H1 (cell line): ENCODE results near the gene DAB2IP. TPM values are rescaled to one million over a fixed set of nuclear protein-coding genes. Genes with fewer than 3 reads are reported as not detected.

Experiments
- CTCF ChIA-PET: fragments of 300-600 bp; sonication (Branson Sonifier 250); formaldehyde crosslinking; loops from one replicate; lab custom pipeline; 2021; ENCODE audit not compliant: partially characterized antibody; lab: Charles Lee
- POLR2A ChIA-PET: fragments of 300-600 bp; sonication (Branson Sonifier 250); formaldehyde crosslinking; loops from one replicate; lab custom pipeline; 2021; ENCODE audit warnings: inconsistent platforms; ENCODE audit not compliant: partially characterized antibody; lab: Charles Lee
- DNase-seq, 2 experiments: peaks; one replicate each; pipeline versions ENCODE4 v3.0.0 to v3.0.0-alpha.2; 2010 to 2022; ENCODE audit warnings: low spot score in 2 of 2, low read depth in 1 of 2, mixed read lengths in 1 of 2
- FAIRE-seq: peaks from 2 replicates; lab custom pipeline; 2011; peaks lifted over from hg19 to GRCh38; lab: Jason Lieb, UNC
- H2AFZ ChIP-seq: 2 replicates; pipeline ENCODE4 v1.8.1; 2012; ENCODE audit warnings: low read length, inconsistent platforms
- H2AK5ac ChIP-seq: 2 replicates; pipeline ENCODE4 v1.6.1; 2013; ENCODE audit warnings: low read depth, low read length
- H2BK120ac ChIP-seq: replicated peaks from 2 replicates; pipeline ENCODE3; 2013; ENCODE audit warnings: low read depth, low read length, inconsistent platforms
- H2BK12ac ChIP-seq: 2 replicates; pipeline ENCODE4 v1.6.1; 2013; ENCODE audit warnings: low read depth, low read length
- H2BK15ac ChIP-seq: 2 replicates; pipeline ENCODE4 v1.6.1; 2013; ENCODE audit warnings: low read length
- H2BK20ac ChIP-seq: 2 replicates; pipeline ENCODE4 v1.6.1; 2013; ENCODE audit warnings: low read length
- H2BK5ac ChIP-seq: 2 replicates; pipeline ENCODE4 v1.6.1; 2013; ENCODE audit warnings: low read depth, low read length
- H3K14ac ChIP-seq: 2 replicates; pipeline ENCODE4 v1.6.1; 2013; ENCODE audit warnings: inconsistent platforms; ENCODE audit not compliant: insufficient read length
- H3K18ac ChIP-seq: 2 replicates; pipeline ENCODE4 v1.6.1; 2013; ENCODE audit warnings: low read length; ENCODE audit errors: extremely low read depth
- H3K23ac ChIP-seq: 2 replicates; pipeline ENCODE4 v1.6.1; 2013; ENCODE audit warnings: inconsistent platforms; ENCODE audit not compliant: insufficient read length
- H3K23me2 ChIP-seq: 2 replicates; pipeline ENCODE4 v1.6.1; 2013; ENCODE audit warnings: low read depth, low read length
- H3K27ac ChIP-seq: 2 replicates; pipeline ENCODE4 v1.6.1; 2011; ENCODE audit warnings: low read depth, low read length, inconsistent platforms
- H3K27me3 ChIP-seq, 4 experiments: replicated peaks in 1 of 4; 1 replicate in 1 of 4; 2 replicates in 3 of 4; pipeline versions ENCODE4 v1.6.1 to v1.8.1; 2011 to 2013; ENCODE audit warnings: low read length in 3 of 4, mild to moderate bottlenecking in 3 of 4, inconsistent platforms in 2 of 4, mixed read lengths in 2 of 4, moderate library complexity in 1 of 4; ENCODE audit not compliant: control insufficient read depth in 3 of 4, insufficient read depth in 3 of 4; ENCODE audit errors: extremely low read depth in 1 of 4
- H3K36me3 ChIP-seq, 4 experiments: 2 replicates each; pipeline versions ENCODE4 v1.6.1 to v1.8.1; 2011 to 2013; ENCODE audit warnings: mild to moderate bottlenecking in 4 of 4, low read length in 3 of 4, moderate library complexity in 2 of 4, control low read depth in 1 of 4, inconsistent platforms in 1 of 4; ENCODE audit not compliant: insufficient read depth in 4 of 4, control insufficient read depth in 2 of 4
- H3K4ac ChIP-seq: replicated peaks from 2 replicates; pipeline ENCODE3; 2013; ENCODE audit warnings: low read length, low read depth, mixed read lengths, inconsistent platforms; ENCODE audit not compliant: insufficient read length
- H3K4me1 ChIP-seq, 4 experiments: replicated peaks in 1 of 4; 1 replicate in 1 of 4; 2 replicates in 3 of 4; pipeline versions ENCODE4 v1.6.1 to v1.8.1; 2011 to 2013; ENCODE audit warnings: low read length in 3 of 4, inconsistent platforms in 2 of 4, mixed read lengths in 1 of 4; ENCODE audit not compliant: insufficient read depth in 4 of 4, control insufficient read depth in 3 of 4
- H3K4me2 ChIP-seq, 2 experiments: 2 replicates each; pipeline versions ENCODE4 v1.6.1 to v1.8.1; 2011 to 2013; ENCODE audit warnings: low read depth in 2 of 2, low read length in 2 of 2, control low read depth in 1 of 2, inconsistent platforms in 1 of 2, mild to moderate bottlenecking in 1 of 2; ENCODE audit not compliant: insufficient read depth in 1 of 2
- H3K4me3 ChIP-seq, 4 experiments: fragments of 200-600, 300-600 bp in 1 of 4; sonication (generic), shearing (Covaris generic), sonication (Bioruptor Twin) in 1 of 4; 2 replicates each; pipeline versions ENCODE4 v1.5.1 to v1.8.1; 2011 to 2016; ENCODE audit warnings: low read length in 4 of 4, low read depth in 3 of 4, control low read depth in 2 of 4, inconsistent platforms in 2 of 4, mild to moderate bottlenecking in 2 of 4, mixed read lengths in 1 of 4, moderate library complexity in 1 of 4; ENCODE audit not compliant: insufficient read depth in 2 of 4; ENCODE audit errors: extremely low read depth in 1 of 4
- H3K56ac ChIP-seq: replicated peaks from 2 replicates; pipeline ENCODE3; 2013; ENCODE audit warnings: low read depth, mild to moderate bottlenecking, mixed read lengths, low read length, inconsistent platforms; ENCODE audit not compliant: insufficient read length
- H3K79me1 ChIP-seq: 2 replicates; pipeline ENCODE4 v1.6.1; 2013; ENCODE audit warnings: low read depth, low read length, control low read depth
- H3K79me2 ChIP-seq, 2 experiments: 2 replicates each; pipeline versions ENCODE4 v1.6.1 to v1.8.1; 2012 to 2013; ENCODE audit warnings: low read length in 2 of 2, mild to moderate bottlenecking in 2 of 2, inconsistent platforms in 1 of 2; ENCODE audit not compliant: insufficient read depth in 2 of 2, control insufficient read depth in 1 of 2
- H3K9ac ChIP-seq, 4 experiments: replicated peaks in 1 of 4; 1 replicate in 1 of 4; 2 replicates in 3 of 4; pipeline versions ENCODE4 v1.6.1 to v1.8.1; 2011 to 2013; ENCODE audit warnings: low read depth in 3 of 4, low read length in 3 of 4, control low read depth in 2 of 4, mild to moderate bottlenecking in 2 of 4, moderate library complexity in 2 of 4, inconsistent platforms in 1 of 4; ENCODE audit errors: extremely low read depth in 1 of 4
- H3K9me3 ChIP-seq, 2 experiments: 2 replicates each; pipeline versions ENCODE4 v1.6.1 to v1.8.1; 2012 to 2013; ENCODE audit warnings: mild to moderate bottlenecking in 2 of 2, moderate library complexity in 2 of 2, control low read depth in 1 of 2, inconsistent platforms in 1 of 2, low read depth in 1 of 2, low read length in 1 of 2, mixed read lengths in 1 of 2; ENCODE audit not compliant: insufficient read depth in 2 of 2
- H4K20me1 ChIP-seq, 2 experiments: replicated peaks in 1 of 2; 2 replicates each; pipeline versions ENCODE3 to v1.8.1; 2011 to 2013; ENCODE audit warnings: inconsistent platforms in 2 of 2, low read length in 2 of 2, mild to moderate bottlenecking in 1 of 2; ENCODE audit not compliant: insufficient read depth in 2 of 2, control insufficient read depth in 1 of 2
- H4K5ac ChIP-seq: 2 replicates; pipeline ENCODE4 v1.6.1; 2013; ENCODE audit warnings: low read length, low read depth, mixed read lengths, inconsistent platforms; ENCODE audit not compliant: insufficient read length
- H4K8ac ChIP-seq: 2 replicates; pipeline ENCODE4 v1.8.0; 2013; ENCODE audit warnings: mild to moderate bottlenecking, moderate library complexity, low read length, inconsistent platforms; ENCODE audit not compliant: insufficient read depth; ENCODE audit errors: extremely low read depth
- H4K91ac ChIP-seq: replicated peaks from 2 replicates; pipeline ENCODE3; 2013; ENCODE audit warnings: low read length, mixed read lengths, inconsistent platforms; ENCODE audit not compliant: insufficient read length
- BCL11A ChIP-seq, 2 experiments: IDR thresholded peaks; one replicate each; pipeline ENCODE4 v1.6.1; 2011; ENCODE audit warnings: low read depth in 2 of 2, low read length in 2 of 2, mild to moderate bottlenecking in 2 of 2
- BRCA1 ChIP-seq: IDR thresholded peaks from 2 replicates; pipeline ENCODE4 v1.6.1; 2012; ENCODE audit warnings: low read depth, low read length, improper control_type of control experiment
- CEBPB ChIP-seq: IDR thresholded peaks from 2 replicates; pipeline ENCODE4 v1.6.1; 2012; ENCODE audit warnings: low read depth, low read length
- CREB1 ChIP-seq: IDR thresholded peaks from 2 replicates; pipeline ENCODE4 v1.6.1; 2012; ENCODE audit warnings: inconsistent platforms
- EGR1 ChIP-seq: IDR thresholded peaks from 2 replicates; pipeline ENCODE4 v1.6.1; 2011; ENCODE audit warnings: low read depth, low read length, borderline replicate concordance
- FOSL1 ChIP-seq: IDR thresholded peaks from 2 replicates; pipeline ENCODE4 v1.6.1; 2011; ENCODE audit warnings: mild to moderate bottlenecking, low read depth, low read length, moderate library complexity; ENCODE audit not compliant: insufficient read depth
- HDAC2 ChIP-seq, 2 experiments: fragments of 300-600 bp in 1 of 2; sonication (generic) in 1 of 2; IDR thresholded peaks; 2 replicates each; pipeline ENCODE4 v1.6.1; 2011 to 2012; ENCODE audit warnings: low read depth in 2 of 2, low read length in 2 of 2, mild to moderate bottlenecking in 2 of 2, moderate library complexity in 2 of 2, borderline replicate concordance in 1 of 2, inconsistent platforms in 1 of 2
- HDAC6 ChIP-seq: IDR thresholded peaks from one replicate; pipeline ENCODE4 v1.7.1; 2012; ENCODE audit warnings: low read depth, mild to moderate bottlenecking, inconsistent platforms, low read length, moderate library complexity
- JUN ChIP-seq: IDR thresholded peaks from 2 replicates; pipeline ENCODE4 v1.6.1; 2011; ENCODE audit warnings: low read depth, mild to moderate bottlenecking, improper control_type of control experiment, low read length
- MAFK ChIP-seq: IDR thresholded peaks from 2 replicates; pipeline ENCODE4 v1.6.1; 2012; ENCODE audit warnings: low read depth, mild to moderate bottlenecking, improper control_type of control experiment, low read length
- PHF8 ChIP-seq: fragments of 200-600 bp; sonication (generic); conservative IDR thresholded peaks from 2 replicates; pipeline ENCODE4 v1.7.1; 2012; ENCODE audit warnings: low read depth, mild to moderate bottlenecking, inconsistent platforms, low read length, moderate library complexity
- POLR2A ChIP-seq, 2 experiments: IDR thresholded peaks; 1 replicate in 1 of 2; 2 replicates in 1 of 2; pipeline ENCODE4 v1.6.1; 2011; ENCODE audit warnings: low read depth in 2 of 2, low read length in 2 of 2, mild to moderate bottlenecking in 2 of 2; ENCODE audit errors: control extremely low read depth in 1 of 2
- SIRT6 ChIP-seq: IDR thresholded peaks from one replicate; pipeline ENCODE4 v1.7.1; 2012; ENCODE audit warnings: low read length, inconsistent platforms
- YY1 ChIP-seq: IDR thresholded peaks from 2 replicates; pipeline ENCODE4 v1.6.1; 2011; ENCODE audit warnings: low read depth, mild to moderate bottlenecking, low read length
- WGBS, 2 experiments: shearing (Covaris generic) in 1 of 2; methylation state at CpG; one replicate each; pipeline versions ENCODE4 v1.1.6 to v1.1.7; 2013 to 2015; ENCODE audit warnings: low lambda C conversion rate in 2 of 2, mixed read lengths in 2 of 2, inconsistent platforms in 1 of 2, low coverage in 1 of 2, missing lambda C conversion rate in 1 of 2; ENCODE audit not compliant: insufficient replicate concordance in 2 of 2, insufficient coverage in 1 of 2, insufficient read length in 1 of 2; ENCODE audit errors: extremely low coverage in 1 of 2, missing lambda C conversion rate in 1 of 2; 5-methylcytosine and 5-hydroxymethylcytosine counted together
- polyA plus RNA-seq, 7 experiments: library from polyadenylated mRNA; depleted of rRNA in 3 of 7; stranded (reverse) in 5 of 7; unstranded in 2 of 7; fragments of >200 nt in 5 of 7; fragments of 200-250 nt in 2 of 7; gene quantifications; 1 replicate in 5 of 7; 2 replicates in 1 of 7; 4 replicates in 1 of 7; pipeline versions ENCODE4 v1.2.1 to v1.2.3, GENCODE V29; 2011 to 2013; ENCODE audit warnings: missing spikeins in 2 of 7, mixed read lengths in 2 of 7
- total RNA-seq: library from RNA; stranded (reverse); fragmentation: NEBNext Ultra II Directional; extraction: Animal tissue kit (Norgen Biotek cat#: 25700); gene quantifications from 2 replicates; pipeline ENCODE4 v1.2.1, GENCODE V29; 2021

DAB2IP gene
- total and polyA plus RNA-seq, 2 of the 8 experiments (the other 6 are each of a cell fraction or from before 2014, with no cell fraction given), result 19.7 to 39.5 TPM

GRCh38 chr9:121604242-121604641 lies 47.2 kb upstream of the DAB2IP start:
- Histone ChIP-seq H2AK5ac (no peak overlapping the region; the same call in 1 of the 2 replicates), H3K4ac (no peak overlapping the region), H2BK20ac (no peak overlapping the region), H3K27ac (no peak overlapping the region), H3K18ac (no peak overlapping the region; the same call in 1 of the 2 replicates), H3K79me1 (peaks cover 8% of the 10 kb centered on the region), H3K23ac (no peak overlapping the region), H3K9ac (no peak overlapping the region), H4K91ac (no peak overlapping the region), H3K36me3 (no peaks in the 10 kb centered on the region), H3K23me2 (peaks cover 5% of the 10 kb centered on the region; the same call in 1 of the 2 replicates), H3K27me3 (peaks cover 0 to 19% (median 12%) of the 10 kb centered on the region in 4 experiments; a peak in 6 of 7 replicates), H3K4me2 (no peak overlapping the region), H2BK12ac (no peak overlapping the region), H3K79me2 (peaks cover 0 to 8% of the 10 kb centered on the region in 2 experiments; a peak in 1 of 4 replicates), H3K4me1 (peaks cover 3 to 15% (median 6%) of the 10 kb centered on the region in 4 experiments), H3K56ac (no peak overlapping the region), H3K9me3 (no peaks in the 10 kb centered on the region), H4K5ac (no peak overlapping the region), H2AFZ (no peak overlapping the region), H2BK5ac (no peak overlapping the region), H2BK120ac (no peak overlapping the region), H3K4me3 (no peak overlapping the region), H2BK15ac (no peak overlapping the region), H4K8ac (no peak overlapping the region), H4K20me1 (peaks cover 4 to 19% of the 10 kb centered on the region in 2 experiments), H3K14ac (no peak overlapping the region)
- DNase-seq (no peak), FAIRE-seq (no peak)
- ChIA-PET POLR2A (interaction anchor here (1.1 kb wide), 1 partner anchor 14 kb away, joined by 3 read pairs; no protein-coding TSS in a partner anchor), CTCF (interaction anchor here (0.6 to 1.9 kb wide), 10 partner anchors 9 to 94 kb away, joined by 3 to 12 read pairs (median 4); no protein-coding TSS in a partner anchor)
- 59% methylated on average over 4 of the region's 4 CpGs; no CpG with 5 or more reads in 1 of the 2 experiments for WGBS, 2 experiments
- TF ChIP-seq CEBPB, result no peak
- TF ChIP-seq POLR2A (IDR thresholded peaks at IDR 0.05; ENCODE audit: control extremely low read depth in 1 of 2, low read depth in 2 of 2, low read length in 2 of 2), result no peak
- no peak for TF ChIP-seq PHF8
- TF ChIP-seq EGR1, result no peak
- TF ChIP-seq JUN, result no peak
- TF ChIP-seq FOSL1, result no peak
- no peak for TF ChIP-seq MAFK
- TF ChIP-seq SIRT6, result no peak
- no peak for TF ChIP-seq BCL11A (IDR thresholded peaks at IDR 0.05; ENCODE audit: low read depth in 2 of 2, low read length in 2 of 2)
- TF ChIP-seq BRCA1, result no peak
- TF ChIP-seq YY1, result no peak
- TF ChIP-seq HDAC2 (IDR thresholded peaks at IDR 0.05; ENCODE audit: borderline replicate concordance in 1 of 2, low read depth in 2 of 2, low read length in 2 of 2), result no peak
- TF ChIP-seq HDAC6, result no peak
- TF ChIP-seq CREB1, result no peak
